Osteoblast (primary cell): Measurements from ENCODE around the gene KCTD21. TPM values are rescaled to one million over a fixed set of nuclear protein-coding genes. Genes with fewer than 3 reads are reported as not detected.

ENCODE experiments used
- DNase-seq: peaks from one replicate; pipeline ENCODE4 v3.0.0; 2011; ENCODE audit warnings: low spot score, mixed read lengths; ENCODE audit not compliant: insufficient read length; ENCODE audit errors: missing footprints
- H2AFZ ChIP-seq: 2 replicates; pipeline ENCODE4 v1.6.0; 2011; ENCODE audit warnings: mild to moderate bottlenecking, low read length
- H3K27ac ChIP-seq: 2 replicates; pipeline ENCODE4 v1.5.1; 2011; ENCODE audit warnings: mild to moderate bottlenecking, low read depth, low read length, moderate library complexity
- H3K27me3 ChIP-seq: 2 replicates; pipeline ENCODE4 v1.6.0; 2012; ENCODE audit warnings: mild to moderate bottlenecking, control low read depth, inconsistent platforms, low read length, moderate library complexity; ENCODE audit not compliant: insufficient read depth
- H3K36me3 ChIP-seq: 2 replicates; pipeline ENCODE4 v1.5.1; 2011; ENCODE audit warnings: mild to moderate bottlenecking, low read length, control low read depth, moderate library complexity; ENCODE audit not compliant: insufficient read depth
- H3K4me1 ChIP-seq: 2 replicates; pipeline ENCODE4 v1.5.1; 2011; ENCODE audit warnings: mild to moderate bottlenecking, low read length, control low read depth, moderate library complexity; ENCODE audit not compliant: insufficient read depth
- H3K4me2 ChIP-seq: 2 replicates; pipeline ENCODE4 v1.6.0; 2011; ENCODE audit warnings: mild to moderate bottlenecking, low read length; ENCODE audit not compliant: insufficient read depth
- H3K4me3 ChIP-seq: fragments of 200-600 bp; sonication (generic); 3 replicates; pipeline ENCODE4 v1.5.1; 2012; ENCODE audit warnings: mild to moderate bottlenecking, low read length, inconsistent platforms; ENCODE audit not compliant: insufficient read depth
- H3K79me2 ChIP-seq: 2 replicates; pipeline ENCODE4 v1.6.0; 2012; ENCODE audit warnings: mild to moderate bottlenecking, low read length, control low read depth, inconsistent platforms; ENCODE audit not compliant: insufficient read depth
- H3K9me3 ChIP-seq: 2 replicates; pipeline ENCODE4 v1.5.1; 2011; ENCODE audit warnings: low read depth, low read length, control low read depth
- H4K20me1 ChIP-seq: 2 replicates; pipeline ENCODE4 v1.6.0; 2012; ENCODE audit warnings: mild to moderate bottlenecking, low read length, control low read depth; ENCODE audit not compliant: insufficient read depth
- total RNA-seq: library from RNA; depleted of rRNA; stranded (reverse); fragments of >200 nt; gene quantifications from 2 replicates; pipeline ENCODE4 v1.2.3, GENCODE V29; 2012
- TF ChIP-seq, protein P1 (sequence below): IDR thresholded peaks from 2 replicates; pipeline ENCODE4 v1.5.1; 2011; ENCODE audit warnings: mild to moderate bottlenecking, low read depth, low read length, moderate library complexity; ENCODE audit errors: extremely low read depth

The KCTD21 gene
- total RNA-seq, 1 donor: 14.5 TPM

DNA sequence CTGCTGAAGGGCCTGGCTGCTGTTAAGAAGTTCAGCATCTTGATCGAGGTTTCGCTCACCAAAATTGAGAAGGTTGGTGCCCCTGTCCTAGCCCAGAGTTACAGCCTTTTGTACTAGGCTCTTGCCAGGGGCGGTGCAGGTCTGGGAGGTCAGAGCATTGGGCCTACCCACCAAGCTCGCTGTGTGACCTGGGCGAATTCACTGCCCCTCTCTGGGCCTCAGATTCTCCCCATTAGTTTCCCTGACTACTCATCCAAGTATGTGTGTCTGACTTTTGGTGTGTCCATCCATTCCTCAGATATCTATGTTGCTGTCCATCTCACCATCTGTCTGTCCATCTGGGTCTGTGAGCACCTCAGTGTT lies 11.2 kb upstream of the KCTD21 start:
- Histone ChIP-seq H3K36me3 (peaks cover 49% of the 10 kb centered on the region), H2AFZ (no peak overlapping the region), H3K4me2 (no peak overlapping the region), H3K27me3 (no peaks in the 10 kb centered on the region), H3K27ac (no peak overlapping the region), H4K20me1 (peaks cover 37% of the 10 kb centered on the region), H3K4me1 (no peaks in the 10 kb centered on the region), H3K4me3 (no peak overlapping the region), H3K9me3 (no peaks in the 10 kb centered on the region), H3K79me2 (peaks cover 63% of the 10 kb centered on the region)
- DNase-seq: peak; percentile 60
- TF ChIP-seq, protein P1, sequence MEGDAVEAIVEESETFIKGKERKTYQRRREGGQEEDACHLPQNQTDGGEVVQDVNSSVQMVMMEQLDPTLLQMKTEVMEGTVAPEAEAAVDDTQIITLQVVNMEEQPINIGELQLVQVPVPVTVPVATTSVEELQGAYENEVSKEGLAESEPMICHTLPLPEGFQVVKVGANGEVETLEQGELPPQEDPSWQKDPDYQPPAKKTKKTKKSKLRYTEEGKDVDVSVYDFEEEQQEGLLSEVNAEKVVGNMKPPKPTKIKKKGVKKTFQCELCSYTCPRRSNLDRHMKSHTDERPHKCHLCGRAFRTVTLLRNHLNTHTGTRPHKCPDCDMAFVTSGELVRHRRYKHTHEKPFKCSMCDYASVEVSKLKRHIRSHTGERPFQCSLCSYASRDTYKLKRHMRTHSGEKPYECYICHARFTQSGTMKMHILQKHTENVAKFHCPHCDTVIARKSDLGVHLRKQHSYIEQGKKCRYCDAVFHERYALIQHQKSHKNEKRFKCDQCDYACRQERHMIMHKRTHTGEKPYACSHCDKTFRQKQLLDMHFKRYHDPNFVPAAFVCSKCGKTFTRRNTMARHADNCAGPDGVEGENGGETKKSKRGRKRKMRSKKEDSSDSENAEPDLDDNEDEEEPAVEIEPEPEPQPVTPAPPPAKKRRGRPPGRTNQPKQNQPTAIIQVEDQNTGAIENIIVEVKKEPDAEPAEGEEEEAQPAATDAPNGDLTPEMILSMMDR: no peak

DNA sequence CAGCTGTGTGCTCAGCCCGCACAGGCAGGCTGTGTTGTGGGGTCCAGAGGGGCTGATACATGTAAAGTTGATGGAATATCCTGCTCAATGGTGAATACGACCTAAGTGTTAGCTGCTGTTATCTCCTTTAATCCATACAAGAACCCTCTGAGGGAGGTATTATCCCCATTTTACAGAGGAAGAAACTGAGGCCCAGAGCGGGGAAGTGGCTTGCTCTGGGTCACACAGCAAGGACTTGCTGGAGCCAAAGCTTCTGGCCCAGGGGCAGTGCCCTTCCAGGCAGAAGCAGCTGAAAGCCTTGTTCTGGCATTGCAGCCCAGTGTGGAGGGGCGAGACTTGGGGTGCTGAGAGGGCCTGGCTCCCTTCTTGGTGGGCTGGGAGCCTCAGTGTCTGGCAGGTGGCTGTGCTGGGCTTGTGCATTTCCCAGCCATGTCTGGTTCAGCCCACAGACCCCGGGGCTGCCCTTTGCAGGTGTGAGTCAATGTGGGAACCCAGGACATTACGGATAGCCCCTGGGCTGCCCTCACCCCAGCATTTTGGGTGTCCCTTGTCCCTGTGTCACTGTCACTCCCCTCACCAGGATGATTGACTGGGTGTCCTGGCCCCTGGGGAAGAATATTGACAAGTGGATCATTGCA lies 10.7 kb upstream of the KCTD21 start:
- peaks cover 42% of the 10 kb centered on the region for H4K20me1 ChIP-seq
- no peak overlapping the region for H3K4me2 ChIP-seq
- TF ChIP-seq, protein P1: no peak
- no peak overlapping the region for H3K27ac ChIP-seq
- no peak overlapping the region for H3K4me3 ChIP-seq
- H3K4me1 ChIP-seq: no peaks in the 10 kb centered on the region
- no peak overlapping the region for H2AFZ ChIP-seq
- no peaks in the 10 kb centered on the region for H3K27me3 ChIP-seq
- no peaks in the 10 kb centered on the region for H3K9me3 ChIP-seq
- peaks cover 51% of the 10 kb centered on the region for H3K36me3 ChIP-seq
- DNase-seq: peak; percentile 39
- peaks cover 68% of the 10 kb centered on the region for H3K79me2 ChIP-seq

- Histone ChIP-seq H3K4me2 (no peak overlapping the region), H3K79me2 (peaks cover 72% of the 10 kb centered on the region), H3K4me3 (no peak overlapping the region), H3K36me3 (peaks cover 49% of the 10 kb centered on the region), H2AFZ (no peak overlapping the region), H3K4me1 (peaks cover 3% of the 10 kb centered on the region), H3K27me3 (no peaks in the 10 kb centered on the region), H3K9me3 (no peaks in the 10 kb centered on the region), H3K27ac (no peak overlapping the region), H4K20me1 (peaks cover 49% of the 10 kb centered on the region)
- TF ChIP-seq, protein P1: no peak
- peak; percentile 74 for DNase-seq
Observed at GRCh38 chr11:78197816-78198215, 9.4 kb upstream of the KCTD21 start.

DNA sequence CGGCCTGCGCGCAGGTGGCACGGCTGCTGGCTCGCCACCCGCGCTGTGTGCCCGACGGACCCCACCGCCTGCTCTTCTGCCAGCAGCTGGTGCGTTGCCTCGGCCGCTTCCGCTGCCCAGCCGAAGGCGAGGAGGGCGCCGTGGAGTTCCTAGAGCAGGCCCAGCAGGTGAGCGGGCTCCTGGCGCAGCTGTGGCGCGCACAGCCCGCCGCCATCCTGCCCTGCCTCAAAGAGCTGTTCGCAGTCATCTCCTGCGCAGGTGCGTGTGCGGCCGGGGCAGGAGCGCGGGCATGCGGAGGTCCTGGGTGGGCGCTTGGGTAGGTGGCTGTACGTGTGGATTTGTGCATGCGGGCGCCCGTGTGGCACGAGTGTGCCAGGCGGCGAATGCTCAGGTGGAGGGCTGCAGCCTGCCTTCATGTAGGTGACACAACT lies 8.2 kb upstream of the KCTD21 start:
- no peak for DNase-seq
- peaks cover 77% of the 10 kb centered on the region for H3K79me2 ChIP-seq
- H2AFZ ChIP-seq: no peak overlapping the region
- H3K4me2 ChIP-seq: no peak overlapping the region
- TF ChIP-seq, protein P1: no peak
- H3K27ac ChIP-seq: no peak overlapping the region
- peaks cover 10% of the 10 kb centered on the region for H3K4me1 ChIP-seq
- no peaks in the 10 kb centered on the region for H3K27me3 ChIP-seq
- no peak overlapping the region for H3K4me3 ChIP-seq
- H3K9me3 ChIP-seq: no peaks in the 10 kb centered on the region
- peaks cover 38% of the 10 kb centered on the region for H3K36me3 ChIP-seq
- peaks cover 56% of the 10 kb centered on the region for H4K20me1 ChIP-seq
